PC-3 (cell line): ENCODE measurements around the gene CHMP4B.

ENCODE experiments used
- EZH2 ChIP-seq: fragments of 300-600 bp; sonication (generic); IDR thresholded peaks from one replicate; pipeline ENCODE4 v1.6.1; 2017; ENCODE audit warnings: antibody characterized with exemption, mild to moderate bottlenecking, low read length; ENCODE audit not compliant: unreplicated experiment
- EZH2phosphoT487 ChIP-seq: fragments of 300-600 bp; sonication (generic); IDR thresholded peaks from 2 replicates; pipeline ENCODE4 v1.6.1; 2018; ENCODE audit warnings: mild to moderate bottlenecking, antibody characterized with exemption, low read length, borderline replicate concordance
- TF ChIP-seq, protein P1 (sequence below): fragments of 300-600 bp; sonication (generic); conservative IDR thresholded peaks from 2 replicates; pipeline ENCODE4 v1.5.1; 2017; ENCODE audit warnings: antibody characterized with exemption, low read depth, mild to moderate bottlenecking, low read length

DNA sequence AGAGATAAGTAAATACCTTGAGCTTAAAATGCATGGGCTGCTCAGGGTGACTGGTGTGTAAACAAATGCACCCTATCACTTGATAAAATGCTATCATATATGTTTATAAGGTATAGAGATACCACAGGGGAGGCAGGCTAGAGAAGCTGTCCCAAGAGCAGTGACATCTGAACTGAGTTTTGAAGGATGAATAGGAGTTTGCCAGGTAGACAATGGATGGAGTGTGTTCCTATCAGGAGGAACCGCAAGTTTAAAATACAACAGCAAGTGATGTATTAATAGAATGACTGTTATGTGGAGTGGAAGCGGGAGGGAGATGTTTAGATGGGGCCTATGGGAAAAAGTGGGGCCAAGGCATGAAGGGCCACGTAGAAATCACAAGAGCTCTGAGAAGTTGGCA, 38.7 kb upstream of the CHMP4B start:
- TF ChIP-seq, protein P1, sequence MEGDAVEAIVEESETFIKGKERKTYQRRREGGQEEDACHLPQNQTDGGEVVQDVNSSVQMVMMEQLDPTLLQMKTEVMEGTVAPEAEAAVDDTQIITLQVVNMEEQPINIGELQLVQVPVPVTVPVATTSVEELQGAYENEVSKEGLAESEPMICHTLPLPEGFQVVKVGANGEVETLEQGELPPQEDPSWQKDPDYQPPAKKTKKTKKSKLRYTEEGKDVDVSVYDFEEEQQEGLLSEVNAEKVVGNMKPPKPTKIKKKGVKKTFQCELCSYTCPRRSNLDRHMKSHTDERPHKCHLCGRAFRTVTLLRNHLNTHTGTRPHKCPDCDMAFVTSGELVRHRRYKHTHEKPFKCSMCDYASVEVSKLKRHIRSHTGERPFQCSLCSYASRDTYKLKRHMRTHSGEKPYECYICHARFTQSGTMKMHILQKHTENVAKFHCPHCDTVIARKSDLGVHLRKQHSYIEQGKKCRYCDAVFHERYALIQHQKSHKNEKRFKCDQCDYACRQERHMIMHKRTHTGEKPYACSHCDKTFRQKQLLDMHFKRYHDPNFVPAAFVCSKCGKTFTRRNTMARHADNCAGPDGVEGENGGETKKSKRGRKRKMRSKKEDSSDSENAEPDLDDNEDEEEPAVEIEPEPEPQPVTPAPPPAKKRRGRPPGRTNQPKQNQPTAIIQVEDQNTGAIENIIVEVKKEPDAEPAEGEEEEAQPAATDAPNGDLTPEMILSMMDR: no peak
- TF ChIP-seq EZH2 (no peak), EZH2phosphoT487 (no peak)
